GM12865 (cell line): Measurements from ENCODE around the gene PSMD1.

Source experiments
- DNase-seq: peaks from one replicate; pipeline ENCODE4 v3.0.0; 2010; ENCODE audit warnings: low read depth
- H3K4me3 ChIP-seq: 2 replicates; pipeline ENCODE4 v1.5.1; 2011; ENCODE audit warnings: mild to moderate bottlenecking, low read depth, low read length, control low read depth
- TF ChIP-seq, protein P1 (sequence below): IDR thresholded peaks from 2 replicates; pipeline ENCODE4 v1.5.1; 2011; ENCODE audit warnings: low read length, control low read depth, low read depth, inconsistent platforms; ENCODE audit not compliant: insufficient read depth; ENCODE audit errors: missing control alignments

Gene PSMD1

DNA sequence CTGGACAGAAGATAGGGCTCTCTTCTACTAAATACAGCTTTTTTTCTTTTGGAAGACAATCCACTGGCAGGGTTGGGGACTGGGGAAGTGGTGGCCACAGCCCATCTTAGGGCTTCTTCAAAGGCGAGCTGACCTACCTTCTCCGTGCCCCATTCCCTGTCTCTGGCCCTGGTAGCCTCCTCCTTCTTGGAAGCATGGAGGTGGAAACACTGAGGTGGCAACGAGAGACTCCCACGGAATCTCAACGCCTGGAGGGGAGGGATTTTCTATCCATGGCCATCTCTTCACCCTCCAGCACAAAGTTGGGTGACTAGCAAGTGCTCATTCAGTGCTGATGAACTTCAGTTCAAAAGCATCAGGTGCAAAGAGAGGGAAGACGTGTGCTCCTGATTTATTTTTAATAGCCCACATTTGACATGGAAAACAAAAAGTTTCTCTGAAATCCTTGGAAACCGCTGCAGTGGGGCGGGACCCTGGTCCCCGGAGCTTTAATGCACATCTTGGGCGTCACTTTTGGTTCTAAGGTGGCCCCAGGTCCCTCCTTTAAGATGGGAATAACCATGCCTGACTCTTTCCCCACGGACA is 141.1 kb downstream of the PSMD1 start:
- TF ChIP-seq, protein P1, sequence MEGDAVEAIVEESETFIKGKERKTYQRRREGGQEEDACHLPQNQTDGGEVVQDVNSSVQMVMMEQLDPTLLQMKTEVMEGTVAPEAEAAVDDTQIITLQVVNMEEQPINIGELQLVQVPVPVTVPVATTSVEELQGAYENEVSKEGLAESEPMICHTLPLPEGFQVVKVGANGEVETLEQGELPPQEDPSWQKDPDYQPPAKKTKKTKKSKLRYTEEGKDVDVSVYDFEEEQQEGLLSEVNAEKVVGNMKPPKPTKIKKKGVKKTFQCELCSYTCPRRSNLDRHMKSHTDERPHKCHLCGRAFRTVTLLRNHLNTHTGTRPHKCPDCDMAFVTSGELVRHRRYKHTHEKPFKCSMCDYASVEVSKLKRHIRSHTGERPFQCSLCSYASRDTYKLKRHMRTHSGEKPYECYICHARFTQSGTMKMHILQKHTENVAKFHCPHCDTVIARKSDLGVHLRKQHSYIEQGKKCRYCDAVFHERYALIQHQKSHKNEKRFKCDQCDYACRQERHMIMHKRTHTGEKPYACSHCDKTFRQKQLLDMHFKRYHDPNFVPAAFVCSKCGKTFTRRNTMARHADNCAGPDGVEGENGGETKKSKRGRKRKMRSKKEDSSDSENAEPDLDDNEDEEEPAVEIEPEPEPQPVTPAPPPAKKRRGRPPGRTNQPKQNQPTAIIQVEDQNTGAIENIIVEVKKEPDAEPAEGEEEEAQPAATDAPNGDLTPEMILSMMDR: no peak

DNA sequence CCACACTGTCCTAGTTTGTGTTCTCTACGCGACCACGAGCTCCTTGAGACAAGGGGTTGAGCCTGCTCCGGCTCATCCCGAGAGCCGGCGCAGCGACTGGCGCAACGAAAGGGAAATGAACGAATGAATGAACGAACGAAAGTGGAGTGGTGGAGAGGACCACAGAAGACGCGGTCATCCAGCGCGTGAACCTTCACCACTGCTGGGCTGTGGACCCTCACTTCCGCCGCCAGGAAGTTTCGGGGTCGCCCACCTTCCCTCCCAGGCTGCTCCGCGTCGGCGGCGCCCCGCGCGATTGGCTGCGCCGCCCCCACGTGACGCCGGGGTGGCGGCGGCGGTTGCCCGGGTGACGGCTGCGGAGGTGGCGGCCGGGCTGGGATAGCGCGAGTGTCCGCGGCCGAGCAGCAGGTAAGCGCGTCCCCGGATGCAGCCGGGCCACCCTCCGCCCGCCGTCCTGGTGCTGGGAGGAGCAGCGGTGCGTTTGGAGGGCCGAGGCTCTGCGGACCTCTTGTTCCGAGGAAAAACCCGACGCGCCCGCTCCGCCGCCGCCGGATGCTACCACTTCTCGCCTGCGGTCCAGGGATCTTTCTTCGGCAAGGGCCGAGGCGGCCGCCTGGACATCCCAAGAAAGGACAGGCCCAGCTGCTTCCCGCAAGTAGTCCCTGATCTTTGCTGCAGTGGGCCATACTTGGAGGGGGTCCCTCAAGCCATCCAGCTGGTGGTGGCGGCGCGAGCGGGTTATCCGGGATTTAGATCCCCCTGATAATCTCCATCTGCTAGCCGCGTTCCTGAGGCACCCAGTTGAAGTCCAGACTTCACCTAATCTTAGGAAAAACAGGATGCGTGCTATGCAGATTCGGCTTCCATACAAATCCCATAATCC is 141.9 kb downstream of the PSMD1 start, which contains the start of gene ARMC9:
Gene ARMC9, plus strand, starts transcription at position 341 of the 883 bp plus-strand sequence. CDS start 7,608 bp downstream, outside the sequence.
- TF ChIP-seq, protein P1: no peak
- H3K4me3 ChIP-seq: peak within 1 kb of the TSS; percentile 74
- DNase-seq: peak; percentile 85

More for the DNA sequence above, 141.1 kb downstream of the PSMD1 start:
- H3K4me3 ChIP-seq: peak overlapping the region; percentile 74
- no peak for DNase-seq

- TF ChIP-seq, protein P1: no peak
- DNase-seq: no peak
- H3K4me3 ChIP-seq: peak overlapping the region; percentile 74
These were observed 142.6 kb downstream of the PSMD1 start for GRCh38 chr2:231199219-231199618.

DNA sequence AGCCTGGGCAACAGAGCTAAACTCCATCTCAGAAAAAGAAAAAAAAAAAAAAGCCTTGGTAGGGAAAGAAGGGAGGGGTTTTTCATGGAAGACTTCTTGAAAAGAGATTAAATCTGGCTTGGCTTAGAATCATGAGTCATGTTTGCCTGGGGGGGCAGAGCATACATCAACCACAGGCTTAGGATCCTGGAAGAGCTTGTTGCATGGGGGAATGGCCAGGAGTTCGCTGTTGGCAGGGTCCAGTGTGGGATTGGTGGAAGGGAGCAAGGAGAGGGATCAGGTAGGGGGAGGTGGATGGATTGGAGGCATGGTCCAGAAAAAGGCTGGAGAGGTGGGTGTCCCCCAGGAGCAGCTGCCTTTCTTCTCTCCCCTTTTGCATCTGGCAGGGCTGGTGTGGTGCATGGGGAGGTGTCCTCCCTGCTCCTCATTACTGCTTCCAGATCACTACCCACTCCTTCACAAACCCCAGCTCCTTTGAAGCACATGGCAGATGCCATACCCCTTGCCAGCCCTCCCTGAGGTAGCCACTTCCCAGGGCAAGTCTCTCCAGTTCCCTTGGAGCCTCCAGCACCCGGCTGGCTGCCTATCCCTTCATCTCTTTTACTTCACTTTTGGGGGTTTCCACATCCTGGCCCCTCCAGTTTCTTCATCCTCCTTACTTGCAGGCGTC is 144.3 kb downstream of the PSMD1 start:
- TF ChIP-seq, protein P1: no peak
- no peak for DNase-seq
- no peak overlapping the region for H3K4me3 ChIP-seq

DNA sequence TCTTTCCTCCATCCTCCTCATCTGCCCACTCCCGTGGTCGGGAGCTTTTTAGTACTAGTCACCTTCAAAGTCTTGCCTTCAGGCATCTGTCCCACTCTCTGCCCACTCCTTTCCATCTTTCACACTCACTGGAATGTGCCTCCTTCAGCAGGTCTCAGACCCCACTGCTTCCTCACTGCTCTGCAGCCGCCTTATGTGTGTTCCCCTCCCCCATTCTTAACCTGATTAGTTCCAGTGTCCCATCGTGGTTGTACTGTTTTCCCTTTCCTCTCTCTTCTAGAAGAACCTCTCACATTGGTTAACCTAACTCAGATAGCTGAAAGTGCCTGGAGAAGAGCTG is 144.8 kb downstream of the PSMD1 start:
- TF ChIP-seq, protein P1: no peak
- no peak overlapping the region for H3K4me3 ChIP-seq
- DNase-seq: no peak

GRCh38 chr2:231203087-231203486 is 146.4 kb downstream of the PSMD1 start:
- TF ChIP-seq, protein P1: no peak

More at GRCh38 chr2:231203087-231203486, 146.4 kb downstream of the PSMD1 start:
- no peak for DNase-seq
- H3K4me3 ChIP-seq: no peak overlapping the region
